HCT116 (cell line): ENCODE results near the gene WASF2. TPM values are rescaled to one million over a fixed set of nuclear protein-coding genes. Genes with fewer than 3 reads are reported as not detected.

Experiments
- ATAC-seq: fragments of 200-7000 bp; cut with Tn5 transposase; 2 replicates; pipeline ENCODE4 v1.9.1; 2020; ENCODE audit warnings: mild to moderate bottlenecking, moderate library complexity
- BruUV-seq: library from RNA; stranded (reverse); fragments of 400-500 nt; replicated peaks from 2 replicates; lab custom pipeline; 2021; lab: Mats Ljungman, UMichigan
- CTCF ChIA-PET: fragments of 300-600 bp; sonication (Branson Sonifier 250); formaldehyde crosslinking; loops from one replicate; lab custom pipeline; 2021; ENCODE audit warnings: antibody characterized with exemption; lab: Charles Lee
- POLR2A ChIA-PET: fragments of 300-600, 350-600 bp; sonication (Branson Sonifier 250); formaldehyde crosslinking; loops from one replicate; lab custom pipeline; 2021; ENCODE audit warnings: antibody characterized with exemption; lab: Charles Lee
- RAD21 ChIA-PET, 2 experiments: fragments of 300-600 bp; sonication (Branson Sonifier 250); formaldehyde crosslinking; loops; one replicate each; lab custom pipeline; 2023; ENCODE audit warnings: low total read pairs in 2 of 2; ENCODE audit not compliant: uncharacterized antibody in 2 of 2, unreplicated experiment in 2 of 2, low non-redundant PET in 1 of 2; lab: Charles Lee
- DNase-seq: peaks from one replicate; pipeline ENCODE4 v3.0.0-alpha.2; 2010; ENCODE audit warnings: low read depth, low spot score
- H2AFZ ChIP-seq: fragments of 200-600 bp; shearing (Covaris generic), sonication (generic); 2 replicates; pipeline ENCODE4 v1.6.1; 2017; ENCODE audit warnings: low read depth, mixed run types, mixed read lengths, antibody characterized with exemption, low read length; ENCODE audit not compliant: poor library complexity, severe bottlenecking
- H3K27ac ChIP-seq: 2 replicates; pipeline ENCODE4 v1.5.1; 2012; ENCODE audit warnings: low read depth, low read length
- H3K27me3 ChIP-seq: fragments of 200-600 bp; sonication (generic); 2 replicates; pipeline ENCODE4 v1.6.1; 2016; ENCODE audit warnings: mixed run types, low read length, mixed read lengths; ENCODE audit not compliant: insufficient read depth
- H3K36me3 ChIP-seq, 2 experiments: fragments of 200-500 bp in 1 of 2; fragments of 200-600 bp in 1 of 2; sonication (Bioruptor generic) in 1 of 2; sonication (generic) in 1 of 2; 2 replicates each; pipeline versions ENCODE4 v1.5.1 to v1.6.1; 2014 to 2016; ENCODE audit warnings: low read length in 2 of 2, inconsistent platforms in 1 of 2, mixed read lengths in 1 of 2, mixed run types in 1 of 2; ENCODE audit not compliant: insufficient read depth in 2 of 2, control insufficient read depth in 1 of 2
- H3K4me1 ChIP-seq, 2 experiments: fragments of 200-600 bp in 1 of 2; sonication (generic) in 1 of 2; 2 replicates each; pipeline versions ENCODE4 v1.5.1 to v1.6.1; 2012 to 2017; ENCODE audit warnings: low read length in 2 of 2, inconsistent platforms in 1 of 2, mild to moderate bottlenecking in 1 of 2, mixed read lengths in 1 of 2, mixed run types in 1 of 2, moderate library complexity in 1 of 2; ENCODE audit not compliant: insufficient read depth in 2 of 2, control insufficient read depth in 1 of 2
- H3K4me2 ChIP-seq: fragments of 200-600 bp; sonication (generic); 2 replicates; pipeline ENCODE4 v1.6.1; 2017; ENCODE audit warnings: mixed run types, low read length, mixed read lengths
- H3K4me3 ChIP-seq, 2 experiments: fragments of 200-600 bp in 1 of 2; sonication (generic) in 1 of 2; replicated peaks in 1 of 2; 2 replicates each; pipeline ENCODE4 v1.5.1; 2011 to 2016; ENCODE audit warnings: low read length in 2 of 2, control low read depth in 1 of 2, low read depth in 1 of 2, mild to moderate bottlenecking in 1 of 2, mixed read lengths in 1 of 2, mixed run types in 1 of 2
- H3K79me2 ChIP-seq: fragments of 200-600 bp; sonication (generic); 2 replicates; pipeline ENCODE4 v1.6.1; 2017; ENCODE audit warnings: mild to moderate bottlenecking, mixed run types, low read length, moderate library complexity, mixed read lengths; ENCODE audit not compliant: insufficient read depth
- H3K9ac ChIP-seq: fragments of 200-600 bp; sonication (generic); 2 replicates; pipeline ENCODE4 v1.6.1; 2016; ENCODE audit warnings: low read length, mixed read lengths
- H3K9me2 ChIP-seq: fragments of 200-600 bp; sonication (generic), shearing (Covaris generic); 2 replicates; pipeline ENCODE4 v1.6.1; 2017; ENCODE audit warnings: mixed run types, mild to moderate bottlenecking, moderate library complexity; ENCODE audit not compliant: insufficient read depth
- H3K9me3 ChIP-seq, 2 experiments: fragments of 200-500 bp in 1 of 2; fragments of 200-600 bp in 1 of 2; sonication (Bioruptor generic) in 1 of 2; sonication (generic) in 1 of 2; 2 replicates each; pipeline ENCODE4 v1.6.1; 2014 to 2017; ENCODE audit warnings: low read length in 2 of 2, mixed read lengths in 2 of 2, inconsistent platforms in 1 of 2, low read depth in 1 of 2, mild to moderate bottlenecking in 1 of 2, mixed run types in 1 of 2, moderate library complexity in 1 of 2; ENCODE audit not compliant: control insufficient read depth in 1 of 2, insufficient read depth in 1 of 2
- H4K20me1 ChIP-seq: fragments of 200-600 bp; sonication (generic), shearing (Covaris generic); 2 replicates; pipeline ENCODE4 v1.6.1; 2017; ENCODE audit warnings: mixed run types, mild to moderate bottlenecking, moderate library complexity; ENCODE audit not compliant: insufficient read depth
- CBX3 ChIP-seq: IDR thresholded peaks from 2 replicates; pipeline ENCODE4 v1.6.1; 2012; ENCODE audit warnings: low read depth
- EGR1 ChIP-seq: IDR thresholded peaks from 2 replicates; pipeline ENCODE4 v1.6.1; 2012; ENCODE audit warnings: low read depth
- EZH2 ChIP-seq: fragments of 200-600 bp; sonication (generic); IDR thresholded peaks from 2 replicates; pipeline ENCODE4 v1.6.1; 2017; ENCODE audit warnings: antibody characterized with exemption, mixed run types
- FOSL1 ChIP-seq: IDR thresholded peaks from 2 replicates; pipeline ENCODE4 v1.6.1; 2012; ENCODE audit warnings: low read depth
- JUND ChIP-seq: IDR thresholded peaks from 2 replicates; pipeline ENCODE4 v1.6.1; 2012
- POLR2A ChIP-seq: IDR thresholded peaks from 2 replicates; pipeline ENCODE4 v1.7.0; 2011; ENCODE audit warnings: borderline replicate concordance; ENCODE audit not compliant: insufficient read depth, insufficient read length; ENCODE audit errors: extremely low read depth
- RAD21 ChIP-seq: IDR thresholded peaks from 2 replicates; pipeline ENCODE4 v1.6.1; 2012; ENCODE audit warnings: low read depth, mild to moderate bottlenecking
- SIN3A ChIP-seq: IDR thresholded peaks from 2 replicates; pipeline ENCODE4 v1.6.1; 2012; ENCODE audit warnings: low read depth
- YY1 ChIP-seq: IDR thresholded peaks from 2 replicates; pipeline ENCODE4 v1.6.1; 2011; ENCODE audit warnings: low read length, low read depth, moderate library complexity, mild to moderate bottlenecking; ENCODE audit not compliant: insufficient replicate concordance; ENCODE audit errors: extremely low read depth
- ZFX ChIP-seq: fragments of 450-650 bp; IDR thresholded peaks from 2 replicates; pipeline ENCODE4 v1.6.1; 2017
- intact Hi-C: fragments of 100-400 bp; cut with micrococcal nuclease; formaldehyde crosslinking; loops from 2 replicates; pipeline ENCODE4 v1.10.0; 2022
- total RNA-seq: library from RNA; stranded (reverse); gene quantifications from one replicate; pipeline ENCODE4 v1.2.1, GENCODE V29; 2021; ENCODE audit not compliant: unreplicated experiment
- TF ChIP-seq, protein P1 (sequence below): IDR thresholded peaks from 2 replicates; pipeline ENCODE4 v1.6.1; 2012; ENCODE audit warnings: low read depth
- TF ChIP-seq, protein P2 (sequence below): IDR thresholded peaks from 2 replicates; pipeline ENCODE4 v1.6.1; 2011; ENCODE audit warnings: mild to moderate bottlenecking, low read length, moderate library complexity; ENCODE audit not compliant: insufficient replicate concordance; ENCODE audit errors: extremely low read depth

The WASF2 gene
- total RNA-seq, 1 experiment from 2014 or later, result 111 TPM

DNA sequence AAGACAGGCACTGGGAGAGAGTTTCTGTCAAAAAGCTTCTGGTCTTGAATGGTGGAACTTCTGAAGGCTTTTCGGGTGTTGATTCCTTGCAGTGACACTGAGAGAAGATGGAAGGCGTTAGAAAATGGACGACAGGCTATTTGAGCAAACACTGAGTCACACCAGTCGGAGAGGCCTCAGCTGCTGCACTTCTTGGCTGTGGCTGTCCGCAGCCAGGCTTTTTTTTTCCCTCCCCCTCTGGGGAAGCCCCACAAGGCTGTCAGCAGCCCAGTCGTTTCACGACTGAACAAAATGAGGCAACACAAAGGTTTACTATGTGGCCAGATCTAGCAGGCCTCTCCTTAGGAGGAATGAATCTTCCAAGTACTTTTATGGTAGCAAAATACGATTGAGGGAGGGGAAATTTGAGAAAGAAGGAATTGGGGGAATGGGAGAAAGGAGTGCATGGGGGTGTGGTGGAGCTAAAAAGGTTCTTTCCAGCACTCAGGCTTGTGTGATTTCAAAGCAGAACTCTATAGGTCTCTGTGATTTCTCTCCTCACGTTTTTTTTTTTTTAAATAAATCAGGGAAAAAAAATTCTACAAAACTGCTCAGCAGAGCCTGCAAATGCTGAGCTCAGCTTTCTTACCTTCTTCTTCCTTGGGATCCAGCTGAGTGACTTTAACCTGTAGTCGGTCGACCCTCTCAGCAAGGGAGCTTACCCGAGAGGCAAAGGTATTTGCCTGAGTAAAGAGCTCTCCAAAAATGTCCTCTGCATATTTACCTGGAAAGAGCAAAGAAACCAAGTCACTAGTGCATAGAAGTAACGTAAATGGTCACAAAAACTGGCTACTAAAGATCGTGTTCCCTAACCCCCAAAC, 71.4 kb downstream of the WASF2 start:
- Histone ChIP-seq H3K79me2 (peaks cover 26% of the 10 kb centered on the region), H3K27me3 (no peaks in the 10 kb centered on the region), H3K4me3 (no peak overlapping the region), H2AFZ (no peak overlapping the region), H3K9ac (no peak overlapping the region), H3K9me2 (no peaks in the 10 kb centered on the region), H3K9me3 (no peaks in the 10 kb centered on the region)
- CTCF ChIA-PET, result interaction anchor here (0.7 kb wide), 1 partner anchor 16 kb away, joined by 3 read pairs; no protein-coding TSS in a partner anchor
- RAD21 ChIA-PET, result interaction anchor here in 1 of 2 experiments (0.7 kb wide), 1 partner anchor 151 kb away, joined by 4 read pairs; no protein-coding TSS in a partner anchor
- no peak for TF ChIP-seq EGR1
- TF ChIP-seq RAD21, result no peak
- TF ChIP-seq, protein P1, sequence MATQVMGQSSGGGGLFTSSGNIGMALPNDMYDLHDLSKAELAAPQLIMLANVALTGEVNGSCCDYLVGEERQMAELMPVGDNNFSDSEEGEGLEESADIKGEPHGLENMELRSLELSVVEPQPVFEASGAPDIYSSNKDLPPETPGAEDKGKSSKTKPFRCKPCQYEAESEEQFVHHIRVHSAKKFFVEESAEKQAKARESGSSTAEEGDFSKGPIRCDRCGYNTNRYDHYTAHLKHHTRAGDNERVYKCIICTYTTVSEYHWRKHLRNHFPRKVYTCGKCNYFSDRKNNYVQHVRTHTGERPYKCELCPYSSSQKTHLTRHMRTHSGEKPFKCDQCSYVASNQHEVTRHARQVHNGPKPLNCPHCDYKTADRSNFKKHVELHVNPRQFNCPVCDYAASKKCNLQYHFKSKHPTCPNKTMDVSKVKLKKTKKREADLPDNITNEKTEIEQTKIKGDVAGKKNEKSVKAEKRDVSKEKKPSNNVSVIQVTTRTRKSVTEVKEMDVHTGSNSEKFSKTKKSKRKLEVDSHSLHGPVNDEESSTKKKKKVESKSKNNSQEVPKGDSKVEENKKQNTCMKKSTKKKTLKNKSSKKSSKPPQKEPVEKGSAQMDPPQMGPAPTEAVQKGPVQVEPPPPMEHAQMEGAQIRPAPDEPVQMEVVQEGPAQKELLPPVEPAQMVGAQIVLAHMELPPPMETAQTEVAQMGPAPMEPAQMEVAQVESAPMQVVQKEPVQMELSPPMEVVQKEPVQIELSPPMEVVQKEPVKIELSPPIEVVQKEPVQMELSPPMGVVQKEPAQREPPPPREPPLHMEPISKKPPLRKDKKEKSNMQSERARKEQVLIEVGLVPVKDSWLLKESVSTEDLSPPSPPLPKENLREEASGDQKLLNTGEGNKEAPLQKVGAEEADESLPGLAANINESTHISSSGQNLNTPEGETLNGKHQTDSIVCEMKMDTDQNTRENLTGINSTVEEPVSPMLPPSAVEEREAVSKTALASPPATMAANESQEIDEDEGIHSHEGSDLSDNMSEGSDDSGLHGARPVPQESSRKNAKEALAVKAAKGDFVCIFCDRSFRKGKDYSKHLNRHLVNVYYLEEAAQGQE, result no peak
- no peak for TF ChIP-seq CBX3
- TF ChIP-seq, protein P2, sequence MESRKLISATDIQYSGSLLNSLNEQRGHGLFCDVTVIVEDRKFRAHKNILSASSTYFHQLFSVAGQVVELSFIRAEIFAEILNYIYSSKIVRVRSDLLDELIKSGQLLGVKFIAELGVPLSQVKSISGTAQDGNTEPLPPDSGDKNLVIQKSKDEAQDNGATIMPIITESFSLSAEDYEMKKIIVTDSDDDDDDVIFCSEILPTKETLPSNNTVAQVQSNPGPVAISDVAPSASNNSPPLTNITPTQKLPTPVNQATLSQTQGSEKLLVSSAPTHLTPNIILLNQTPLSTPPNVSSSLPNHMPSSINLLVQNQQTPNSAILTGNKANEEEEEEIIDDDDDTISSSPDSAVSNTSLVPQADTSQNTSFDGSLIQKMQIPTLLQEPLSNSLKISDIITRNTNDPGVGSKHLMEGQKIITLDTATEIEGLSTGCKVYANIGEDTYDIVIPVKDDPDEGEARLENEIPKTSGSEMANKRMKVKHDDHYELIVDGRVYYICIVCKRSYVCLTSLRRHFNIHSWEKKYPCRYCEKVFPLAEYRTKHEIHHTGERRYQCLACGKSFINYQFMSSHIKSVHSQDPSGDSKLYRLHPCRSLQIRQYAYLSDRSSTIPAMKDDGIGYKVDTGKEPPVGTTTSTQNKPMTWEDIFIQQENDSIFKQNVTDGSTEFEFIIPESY, result no peak
- no peak for TF ChIP-seq JUND
- no peak for TF ChIP-seq ZFX
- TF ChIP-seq FOSL1, result no peak
- no peak for TF ChIP-seq YY1
- TF ChIP-seq SIN3A, result no peak
- no peak for TF ChIP-seq POLR2A
- TF ChIP-seq EZH2, result no peak
- TF ChIP-seq, all 23 proteins: peak for 0
- peaks cover 38 to 39% of the 10 kb centered on the region in 2 experiments; a peak in 3 of 4 replicates for H3K36me3 ChIP-seq
- no peak overlapping the region for H3K27ac ChIP-seq
- intact Hi-C loops, result loop anchor here (5.0 kb wide), 1 partner anchor 244 kb away; no protein-coding TSS in a partner anchor
- POLR2A ChIA-PET, result no interaction called here
- no peaks in the 10 kb centered on the region for H3K4me1 ChIP-seq
- no peaks in the 10 kb centered on the region for H4K20me1 ChIP-seq
- no peak overlapping the region for H3K4me2 ChIP-seq
- no peak for DNase-seq
- no TSS peak for BruUV-seq
- no peak for ATAC-seq
